OCI-LY1 (cell line): ENCODE data around the gene HDAC11.

Source experiments
- CTCF ChIP-seq: fragments of 200-600 bp; sonication (generic), shearing (Covaris generic); IDR thresholded peaks from 2 replicates; pipeline ENCODE4 v1.5.1; 2017; ENCODE audit warnings: mild to moderate bottlenecking, antibody characterized with exemption, low read length, moderate library complexity, mixed read lengths
- EZH2 ChIP-seq: fragments of 200-600 bp; sonication (generic), shearing (Covaris generic); IDR thresholded peaks from 2 replicates; pipeline ENCODE4 v1.8.0; 2017; ENCODE audit warnings: borderline replicate concordance, mixed run types, mild to moderate bottlenecking, antibody characterized with exemption, low read length, moderate library complexity, mixed read lengths

GRCh38 chr3:13497386-13497785 is 17.3 kb downstream of the HDAC11 start:
- TF ChIP-seq CTCF (no peak), EZH2 (no peak)
